ENCODE measurements around the gene OR11G2.
"Not testable (repeated sequence)": the region's sequence is repeated elsewhere in the genome, so short reads cannot be mapped to it uniquely, and the experiment has no call there.

OR11G2 gene

DNA sequence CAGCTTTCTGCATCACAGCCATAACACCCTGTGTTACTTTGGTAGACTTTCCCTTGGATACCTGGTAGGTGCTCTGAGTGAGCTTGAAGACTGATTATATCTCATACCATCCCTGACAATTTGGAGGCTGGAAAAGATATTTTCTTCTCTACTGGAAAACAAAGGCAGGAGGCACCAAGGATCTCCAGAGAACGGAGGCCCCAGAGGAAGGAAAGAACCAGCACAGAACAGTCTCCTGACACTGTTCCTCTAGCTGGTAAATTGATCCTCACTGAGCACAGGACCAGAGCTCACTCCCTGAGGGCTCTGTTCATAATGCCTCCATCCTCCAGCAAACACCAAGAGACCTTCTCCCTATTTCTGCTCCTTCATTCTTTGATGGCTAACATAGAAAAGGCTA is at the start of gene OR11G2:
OR11G2 (plus strand) TSS at position 301 of the 400 bp plus-strand sequence. CDS start 6,542 bp downstream, outside the sequence.
- no peak for DNase-seq

GRCh38 chr14:20143911-20144310 is 46.8 kb upstream of the OR11G2 start:
- DNase-seq = no peak

GRCh38 chr14:20144820-20145219 is 45.9 kb upstream of the OR11G2 start:
- DNase-seq = no peak

DNA sequence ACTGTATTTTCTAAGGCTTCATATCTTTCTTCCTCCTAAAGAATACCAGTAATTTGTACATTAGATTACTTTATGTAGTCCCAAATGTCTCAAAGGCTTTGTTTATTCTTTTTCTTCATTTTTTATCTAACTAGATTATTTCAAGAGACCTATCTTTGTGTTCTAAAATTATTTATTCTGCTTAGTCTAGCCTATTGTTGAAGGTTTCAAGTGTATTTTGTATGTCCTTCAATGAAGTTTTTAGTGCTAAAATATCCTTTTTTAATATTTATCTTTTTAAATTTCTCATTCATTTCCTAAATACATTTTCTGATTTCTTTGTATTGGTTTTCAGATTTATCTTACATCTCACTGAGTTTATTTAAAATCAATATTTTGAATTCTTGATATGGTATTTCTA is 26.2 kb upstream of the OR11G2 start:
- no peak for DNase-seq

DNA sequence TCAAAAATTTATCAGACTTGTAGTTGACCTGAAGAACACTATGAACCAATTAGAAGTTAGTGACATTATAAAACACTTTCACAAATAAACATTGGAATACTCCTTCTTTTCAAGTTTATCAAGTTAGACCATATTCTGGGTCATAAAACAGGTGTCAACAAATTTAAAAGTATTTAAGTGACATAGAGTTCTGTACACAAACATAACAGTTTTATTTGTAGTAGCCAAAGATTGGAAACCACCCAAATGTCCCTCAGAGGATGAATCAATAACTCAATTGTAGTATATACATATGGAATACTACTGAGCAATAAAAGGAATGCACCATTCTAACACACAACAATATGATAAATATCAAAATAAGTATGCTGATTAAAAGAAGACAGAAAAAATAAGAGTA is 23.6 kb upstream of the OR11G2 start:
- no peak for DNase-seq

- DNase-seq = not testable (repeated sequence)
Observed at GRCh38 chr14:20169852-20170251, 20.8 kb upstream of the OR11G2 start.

DNA sequence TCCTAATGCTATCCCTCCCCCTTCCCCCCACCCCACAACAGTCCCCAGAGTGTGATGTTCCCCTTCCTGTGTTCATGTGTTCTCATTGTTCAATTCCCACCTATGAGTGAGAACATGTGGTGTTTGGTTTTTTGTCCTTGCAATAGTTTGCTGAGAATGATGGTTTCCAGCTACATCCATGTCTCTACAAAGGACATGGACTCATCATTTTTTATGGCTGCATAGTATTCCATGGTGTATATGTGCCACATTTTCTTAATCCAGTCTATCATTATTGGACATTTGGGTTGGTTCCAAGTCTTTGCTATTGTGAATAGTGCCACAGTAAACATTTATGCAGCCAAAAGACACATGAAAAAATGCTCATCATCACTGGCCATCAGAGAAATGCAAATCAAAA is 16.5 kb upstream of the OR11G2 start:
- not testable (repeated sequence) for DNase-seq

- DNase-seq = no peak
Observed at GRCh38 chr14:20176330-20176729, 14.4 kb upstream of the OR11G2 start.

DNA sequence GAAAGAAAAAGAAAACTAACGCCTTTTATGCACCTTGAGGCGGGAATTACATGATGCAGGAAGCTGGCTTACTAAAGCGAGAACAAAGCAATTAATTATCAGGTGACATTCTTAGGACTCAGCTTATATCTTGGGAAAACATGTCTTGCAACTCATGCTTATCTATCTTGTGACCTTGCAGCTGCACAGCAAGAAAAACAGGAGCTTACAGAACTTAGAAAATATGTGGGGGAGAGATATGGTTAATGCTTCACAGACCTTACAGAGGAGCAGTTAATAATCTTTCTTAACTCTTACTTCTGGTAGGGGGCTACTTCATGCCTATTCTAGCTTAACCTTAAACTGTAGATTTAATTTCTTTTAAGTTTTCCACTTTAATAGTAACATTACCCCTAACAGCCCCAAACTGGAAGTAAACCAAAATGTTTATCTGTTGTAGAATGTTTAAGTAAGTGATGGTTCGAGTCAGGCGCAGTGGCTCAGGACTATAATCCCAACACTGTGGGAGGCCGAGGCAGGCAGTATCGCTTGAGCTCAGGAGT is 13.2 kb upstream of the OR11G2 start:
- DNase-seq = no peak

GRCh38 chr14:20179218-20179617 is 11.5 kb upstream of the OR11G2 start:
- no peak for DNase-seq

GRCh38 chr14:20179880-20180279 is 10.8 kb upstream of the OR11G2 start:
- no peak for DNase-seq

DNA sequence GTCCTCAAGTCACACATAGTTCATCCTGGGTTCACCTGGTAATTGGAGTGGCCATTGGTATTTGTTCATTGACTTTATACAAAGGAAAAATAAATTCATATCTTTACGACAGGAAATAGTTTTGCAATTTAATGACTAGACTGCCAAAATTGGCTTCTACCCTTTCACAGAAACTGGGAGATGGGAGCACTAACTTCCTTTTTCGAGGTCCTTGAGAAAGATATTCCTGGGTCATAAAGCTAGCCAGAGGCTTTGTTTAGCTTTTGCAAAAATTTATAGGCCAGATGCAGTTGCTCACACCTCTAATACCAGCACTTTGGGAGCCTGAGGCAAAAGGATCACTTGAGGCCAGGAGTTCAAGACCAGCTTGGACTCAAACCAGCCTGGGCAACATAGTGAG is 10.2 kb upstream of the OR11G2 start:
- no peak for DNase-seq

GRCh38 chr14:20184181-20184580 is 6.5 kb upstream of the OR11G2 start:
- no peak for DNase-seq

DNA sequence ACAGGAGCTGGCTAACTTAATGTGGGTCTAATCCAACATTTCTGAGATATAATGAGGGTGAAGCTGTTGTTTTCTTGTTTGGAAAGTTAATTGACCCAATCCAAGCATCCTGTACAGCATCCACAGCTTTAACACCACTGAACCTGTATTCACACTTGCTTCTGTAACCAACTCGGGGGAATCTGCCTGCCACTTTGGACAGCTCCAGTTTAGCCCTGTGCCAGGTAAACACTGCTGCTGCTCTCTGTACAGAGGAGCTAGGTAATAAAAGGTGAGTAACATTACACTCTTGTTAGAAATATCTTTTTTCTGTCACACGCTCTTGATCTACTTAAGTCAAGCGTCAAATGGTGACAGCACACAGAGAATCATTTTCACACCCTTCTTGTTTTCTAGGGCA is 700 bp downstream of the OR11G2 start:
- DNase-seq = no peak

DNA sequence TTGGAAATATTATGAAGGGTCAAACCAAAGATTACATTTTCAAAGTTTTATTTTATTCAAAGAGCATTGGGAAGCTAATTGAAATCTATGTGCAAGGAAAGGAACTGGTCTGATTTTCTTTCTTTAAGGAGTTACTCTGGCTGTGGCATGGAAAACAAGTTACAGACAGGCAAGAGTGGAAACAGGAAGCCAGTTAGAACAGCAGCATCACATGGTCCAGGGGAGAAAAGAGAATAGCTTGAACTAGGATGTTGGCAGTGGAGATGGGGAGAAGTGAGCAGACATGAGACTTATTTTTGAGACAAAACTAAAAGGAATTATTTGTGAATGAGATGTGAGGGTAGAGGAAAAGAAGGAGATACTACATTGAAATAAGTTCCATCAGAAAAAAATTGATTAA is 3.4 kb downstream of the OR11G2 start:
- DNase-seq = no peak

DNA sequence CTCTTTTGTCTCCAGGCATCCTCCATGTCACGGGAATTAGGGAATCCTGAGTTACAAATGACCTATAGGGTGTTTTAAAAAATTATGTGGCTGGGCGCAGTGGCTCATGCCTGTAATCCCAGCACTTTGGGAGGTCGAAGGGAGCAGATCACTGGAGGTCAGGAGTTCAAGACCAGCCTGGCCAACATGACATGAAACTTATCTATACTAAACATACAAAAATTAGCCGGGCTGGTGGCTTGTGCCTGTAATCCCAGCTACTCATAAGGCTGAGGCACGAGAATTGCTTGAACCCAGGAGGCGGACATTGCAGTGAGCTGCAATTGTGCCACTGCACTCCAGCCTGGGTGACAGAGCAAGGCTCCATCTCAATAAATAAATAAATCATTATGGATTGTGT is 4.5 kb downstream of the OR11G2 start:
- not testable (repeated sequence) for DNase-seq

DNA sequence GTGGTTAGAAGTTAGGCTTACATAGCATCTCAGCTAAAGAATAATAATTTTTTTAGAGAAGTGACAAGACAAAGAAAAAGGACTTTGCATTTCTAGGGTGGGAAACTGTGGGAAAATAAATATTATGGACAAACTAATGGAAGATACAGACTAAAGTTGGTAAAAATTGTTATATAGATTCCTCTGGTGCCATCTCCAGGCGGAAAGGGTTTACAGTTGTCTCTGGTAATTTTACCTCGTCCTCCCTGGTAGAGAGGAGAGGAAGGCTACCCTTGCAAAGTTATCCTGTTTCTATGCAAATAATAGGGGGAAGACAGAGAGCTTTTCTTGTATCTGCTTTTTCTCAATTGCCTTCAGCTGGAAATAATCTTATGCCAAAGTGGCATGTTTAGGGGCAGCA is 5.2 kb downstream of the OR11G2 start:
- no peak for DNase-seq

DNA sequence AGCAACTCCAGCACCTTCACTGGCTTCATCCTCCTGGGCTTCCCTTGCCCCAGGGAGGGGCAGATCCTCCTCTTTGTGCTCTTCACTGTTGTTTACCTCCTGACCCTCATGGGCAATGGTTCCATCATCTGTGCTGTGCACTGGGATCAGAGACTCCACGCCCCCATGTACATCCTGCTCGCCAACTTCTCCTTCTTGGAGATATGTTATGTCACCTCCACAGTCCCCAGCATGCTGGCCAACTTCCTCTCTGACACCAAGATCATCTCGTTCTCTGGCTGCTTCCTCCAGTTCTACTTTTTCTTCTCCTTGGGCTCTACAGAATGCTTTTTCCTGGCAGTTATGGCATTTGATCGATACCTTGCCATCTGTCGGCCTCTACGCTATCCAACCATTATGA is 6.8 kb downstream of the OR11G2 start:
- DNase-seq = no peak

- DNase-seq = no peak
Observed at GRCh38 chr14:20198991-20199390, 8.3 kb downstream of the OR11G2 start.

GRCh38 chr14:20204721-20205120 is 14.0 kb downstream of the OR11G2 start:
- DNase-seq = no peak

DNA sequence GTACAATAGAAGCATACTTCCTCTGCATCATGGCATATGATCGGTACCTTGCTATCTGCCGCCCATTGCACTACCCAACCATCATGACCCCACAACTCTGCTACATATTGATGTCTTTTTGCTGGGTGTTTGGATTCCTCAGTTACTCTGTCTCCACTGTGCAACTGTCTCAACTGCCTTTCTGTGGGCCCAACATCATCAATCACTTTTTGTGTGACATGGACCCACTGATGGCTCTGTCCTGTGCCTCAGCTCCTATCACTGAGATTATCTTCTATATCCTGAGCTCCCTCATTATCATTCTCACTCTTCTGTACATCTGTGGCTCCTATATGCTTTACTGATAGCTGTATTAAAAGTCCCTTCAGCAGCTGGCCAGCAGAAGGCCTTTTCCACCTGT is 18.9 kb downstream of the OR11G2 start:
- DNase-seq = no peak

DNA sequence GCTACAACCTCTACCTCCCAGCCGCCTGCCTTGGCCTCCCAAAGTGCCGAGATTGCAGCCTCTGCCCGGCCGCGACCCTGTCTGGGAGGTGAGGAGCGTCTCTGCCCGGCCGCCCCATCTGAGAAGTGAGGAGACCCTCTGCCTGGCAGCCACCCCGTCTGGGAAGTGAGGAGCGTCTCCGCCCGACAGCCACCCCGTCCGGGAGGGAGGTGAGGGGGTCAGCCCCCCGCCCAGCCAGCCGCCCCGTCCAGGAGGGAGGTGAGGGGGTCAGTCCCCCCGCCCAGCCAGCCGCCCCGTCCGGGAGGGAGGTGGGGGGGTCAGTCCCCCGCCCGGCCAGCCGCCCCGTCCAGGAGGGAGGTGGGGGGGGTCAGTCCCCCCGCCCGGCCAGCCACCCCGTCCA is 21.7 kb downstream of the OR11G2 start:
- DNase-seq = not testable (repeated sequence)

- no peak for DNase-seq
Observed at GRCh38 chr14:20215196-20215595, 24.5 kb downstream of the OR11G2 start.

- no peak for DNase-seq
Observed at GRCh38 chr14:20219033-20219432, 28.3 kb downstream of the OR11G2 start.

GRCh38 chr14:20223410-20223809 is 32.7 kb downstream of the OR11G2 start, which contains the start of gene OR11H6:
Gene OR11H6 (plus strand): TSS chr14:20223710. CDS start chr14:20223710, 0 bp downstream.
- DNase-seq = no peak

- no peak for DNase-seq
Observed at GRCh38 chr14:20228681-20229080, 38.0 kb downstream of the OR11G2 start, which contains the start of gene OR11H7. Gene OR11H7 (plus strand): TSS chr14:20228981.
